GM18526 (cell line): ENCODE data around the gene AXIN1.

ENCODE experiments used
- POLR2A ChIP-seq: IDR thresholded peaks from 3 replicates; pipeline ENCODE4 v1.6.1; 2011; ENCODE audit not compliant: insufficient read length; ENCODE audit errors: extremely low read depth

AXIN1 gene

DNA sequence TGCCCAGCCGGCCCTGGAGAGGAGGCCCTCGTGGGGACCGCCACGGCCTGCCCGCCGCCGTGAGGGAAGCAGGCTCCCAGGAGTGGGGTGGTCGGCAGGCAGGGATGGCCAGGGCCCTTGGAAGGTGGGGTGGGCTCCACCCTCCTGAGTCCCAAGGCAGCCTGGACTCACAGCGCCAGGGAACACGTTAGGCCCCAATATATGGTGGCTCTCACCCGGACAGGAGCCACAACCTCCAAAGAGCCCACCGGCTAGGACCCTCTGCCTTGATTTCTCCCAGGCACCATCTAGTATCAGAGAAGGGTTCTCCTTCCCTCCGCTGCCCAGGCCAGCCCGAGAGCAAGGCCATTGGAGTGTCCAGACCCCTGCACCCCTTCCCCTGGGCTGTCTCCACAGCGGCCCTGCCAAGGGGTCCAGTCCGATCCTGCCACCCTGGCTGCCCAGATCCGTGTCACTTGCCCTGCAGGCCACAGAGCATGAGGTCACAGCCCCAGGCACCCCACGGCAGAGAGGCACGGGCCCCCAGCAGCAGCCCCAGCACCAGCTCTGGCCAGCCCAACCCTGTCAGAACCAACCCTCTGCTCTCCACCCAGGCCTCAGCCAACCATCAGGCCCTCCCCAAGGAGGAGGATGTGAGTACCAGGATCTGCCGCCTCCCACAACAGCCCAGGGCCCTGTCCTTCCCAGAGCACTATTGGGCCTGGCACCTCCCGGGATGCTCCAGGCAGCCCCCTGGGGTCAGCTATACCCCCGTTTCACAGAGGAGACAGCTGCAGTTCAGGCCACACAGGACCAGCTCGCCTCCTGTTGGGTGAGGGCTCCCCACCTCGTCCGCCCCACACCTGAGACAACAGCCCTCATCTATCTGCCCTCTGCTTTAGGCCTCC is 1.1 kb upstream of the AXIN1 start:
- no peak for TF ChIP-seq POLR2A

DNA sequence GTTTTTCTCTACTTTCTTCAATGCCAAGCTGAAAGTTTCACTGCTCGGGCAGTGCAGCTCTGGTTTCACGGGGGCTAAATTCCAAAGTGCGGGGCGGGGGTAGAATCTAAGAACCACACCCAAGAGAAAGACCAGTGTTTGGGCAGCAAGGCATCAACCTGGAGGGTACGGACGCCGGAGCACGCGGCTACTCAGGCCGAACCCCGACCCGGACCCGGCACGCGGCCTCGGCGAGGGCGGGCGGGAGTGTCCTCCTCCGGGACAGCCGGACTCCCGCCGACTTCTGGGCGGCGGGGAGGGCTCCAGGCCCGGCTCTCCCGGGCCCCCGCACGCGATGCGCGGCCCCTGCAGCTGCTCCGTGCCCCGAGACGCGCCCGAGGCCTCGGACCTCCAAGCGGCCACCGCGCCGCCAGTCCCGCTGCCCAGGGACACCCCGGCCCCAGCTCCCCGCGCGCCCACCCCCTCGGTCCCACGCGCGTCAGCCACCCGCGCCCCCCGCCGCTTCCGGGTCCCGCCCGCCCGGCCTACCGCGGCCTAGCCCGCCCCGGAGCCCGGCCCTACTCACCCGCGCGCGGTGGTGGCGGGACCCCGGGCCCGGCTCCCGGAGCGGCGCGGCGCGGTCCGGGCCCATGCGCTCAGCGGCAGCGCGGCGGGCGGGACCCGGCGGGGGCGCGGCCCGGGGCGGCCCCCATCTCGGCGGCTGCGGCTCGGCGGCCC is 561 bp downstream of the AXIN1 start:
- TF ChIP-seq POLR2A: no peak

DNA sequence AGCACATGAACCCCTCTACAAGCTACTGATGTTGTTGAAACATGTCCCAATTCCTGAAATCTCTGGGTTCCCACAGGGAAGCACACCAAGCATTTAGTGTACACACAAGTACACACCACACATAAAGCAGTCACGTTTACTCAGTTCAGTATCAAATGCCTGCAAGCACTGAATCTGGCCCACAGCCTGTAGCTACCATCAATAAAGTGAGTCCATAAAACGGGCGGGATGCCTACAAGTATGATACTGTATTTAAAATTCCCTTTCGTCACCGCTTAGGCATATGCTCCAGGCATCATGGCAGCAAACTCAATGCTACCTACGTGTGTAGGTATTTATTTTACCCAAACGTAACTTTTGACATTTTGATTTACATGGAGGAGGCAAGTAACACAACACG is 2.3 kb downstream of the AXIN1 start:
- no peak for TF ChIP-seq POLR2A

DNA sequence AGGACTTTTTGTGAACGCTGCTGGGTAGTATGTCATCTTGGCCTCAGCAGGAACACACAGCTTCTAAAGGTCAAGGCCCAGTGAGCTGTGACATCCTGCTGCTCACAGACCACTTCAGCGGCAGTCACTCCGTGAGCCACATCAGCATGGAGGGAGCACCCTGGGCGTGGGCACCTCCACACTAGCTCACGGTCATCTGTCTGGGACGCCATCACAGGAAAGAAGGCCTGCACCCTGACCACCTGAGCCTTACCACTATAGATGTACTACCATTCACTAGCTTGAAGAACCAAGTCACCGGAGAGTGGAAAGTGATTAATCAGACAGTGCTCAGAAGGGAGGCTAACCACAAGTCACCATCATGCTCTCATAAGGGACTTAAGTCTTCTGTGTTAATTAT is 3.3 kb downstream of the AXIN1 start:
- no peak for TF ChIP-seq POLR2A

DNA sequence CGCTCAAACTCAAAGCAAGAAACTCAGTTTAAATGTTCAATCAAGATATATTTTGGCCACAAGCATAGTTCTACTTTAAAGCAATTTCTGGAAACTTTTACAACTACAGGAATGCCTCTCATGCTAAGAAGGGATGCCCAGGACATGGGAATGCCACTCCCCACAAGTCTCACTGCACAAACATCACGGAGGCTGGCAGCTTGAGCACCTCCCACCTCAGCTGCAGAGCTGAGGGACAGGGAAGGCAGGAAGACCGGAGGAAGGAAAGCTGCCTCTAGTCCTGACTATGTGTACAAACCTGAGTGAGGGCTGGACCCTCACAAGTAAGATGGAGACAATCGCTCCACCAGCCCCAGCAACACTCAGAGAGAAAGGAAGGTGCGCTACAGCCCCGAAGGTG is 5.3 kb downstream of the AXIN1 start:
- TF ChIP-seq POLR2A: no peak

DNA sequence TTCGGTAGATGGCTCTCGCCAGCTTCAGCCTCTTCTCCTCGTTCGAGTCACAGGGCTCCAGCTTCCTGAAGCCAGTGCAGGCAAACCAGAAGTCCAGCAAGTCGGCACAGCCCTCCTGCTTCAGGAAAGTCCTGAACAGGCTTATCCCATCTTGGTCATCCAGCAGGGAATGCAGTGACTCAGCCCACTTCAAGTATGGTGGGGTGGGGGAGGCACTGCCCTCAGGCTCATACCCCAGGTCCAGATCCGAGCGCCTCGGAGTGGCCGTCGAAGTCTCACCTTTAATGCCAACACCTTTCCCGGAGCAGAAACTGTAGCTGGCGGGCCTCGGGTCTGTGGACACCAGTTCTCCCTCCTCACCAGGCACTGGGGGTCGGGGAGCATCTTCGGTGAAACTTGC is 5.9 kb downstream of the AXIN1 start:
- no peak for TF ChIP-seq POLR2A

DNA sequence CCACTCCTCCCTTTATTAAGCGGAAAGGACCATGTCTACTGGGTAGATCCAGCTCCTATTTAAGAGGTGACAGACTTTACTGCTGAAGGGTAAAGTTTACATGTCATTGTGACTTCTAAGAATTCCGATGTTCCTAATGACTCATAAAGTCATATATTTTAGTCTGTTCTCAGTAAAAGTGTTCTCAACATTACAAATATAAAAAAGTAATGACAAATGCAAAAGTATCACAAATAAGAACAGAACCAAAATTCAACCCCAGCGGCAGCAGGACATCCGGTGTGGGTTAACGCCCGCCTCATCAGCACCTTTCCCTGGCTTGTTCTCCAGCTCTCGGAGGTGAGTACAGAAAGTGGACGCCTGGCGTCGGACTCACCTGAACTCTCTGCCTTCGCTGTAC is 6.8 kb downstream of the AXIN1 start:
- no peak for TF ChIP-seq POLR2A

DNA sequence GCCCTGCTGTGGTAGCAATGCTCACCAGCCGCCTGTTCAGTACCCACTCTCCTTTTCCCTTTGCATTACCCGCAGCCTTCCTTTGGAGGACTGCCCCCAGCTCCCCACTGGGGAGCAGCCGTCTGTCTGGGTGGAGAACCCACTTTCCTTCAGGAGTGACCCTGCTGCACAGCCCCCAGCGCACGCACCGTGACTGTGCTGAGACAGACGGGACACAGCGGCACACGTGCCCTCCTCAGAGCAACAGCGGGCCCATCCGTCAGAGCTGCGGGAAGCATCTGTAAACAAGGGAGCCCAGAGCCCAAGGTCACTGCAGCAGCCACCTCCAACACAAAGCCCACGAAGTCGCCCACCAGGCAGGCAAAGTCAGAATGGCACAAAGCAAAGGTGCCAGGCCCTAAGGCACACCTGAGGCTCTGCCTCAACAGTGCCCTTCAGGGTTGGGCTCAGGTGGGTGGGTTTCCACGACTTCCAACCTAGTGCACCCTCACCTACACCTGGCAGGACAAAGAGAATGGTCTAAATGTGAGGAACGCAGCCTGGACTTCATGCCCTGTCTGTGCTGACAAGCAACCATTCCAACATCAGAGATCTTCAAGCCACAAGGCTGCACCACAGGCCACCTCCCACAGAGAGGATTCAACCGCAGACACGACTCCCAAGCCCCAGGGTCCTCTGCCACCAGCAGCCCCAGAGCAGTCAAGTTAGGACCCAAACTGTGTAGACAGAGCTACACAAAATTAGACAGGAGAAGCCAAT is 9.9 kb downstream of the AXIN1 start:
- no peak for TF ChIP-seq POLR2A

DNA sequence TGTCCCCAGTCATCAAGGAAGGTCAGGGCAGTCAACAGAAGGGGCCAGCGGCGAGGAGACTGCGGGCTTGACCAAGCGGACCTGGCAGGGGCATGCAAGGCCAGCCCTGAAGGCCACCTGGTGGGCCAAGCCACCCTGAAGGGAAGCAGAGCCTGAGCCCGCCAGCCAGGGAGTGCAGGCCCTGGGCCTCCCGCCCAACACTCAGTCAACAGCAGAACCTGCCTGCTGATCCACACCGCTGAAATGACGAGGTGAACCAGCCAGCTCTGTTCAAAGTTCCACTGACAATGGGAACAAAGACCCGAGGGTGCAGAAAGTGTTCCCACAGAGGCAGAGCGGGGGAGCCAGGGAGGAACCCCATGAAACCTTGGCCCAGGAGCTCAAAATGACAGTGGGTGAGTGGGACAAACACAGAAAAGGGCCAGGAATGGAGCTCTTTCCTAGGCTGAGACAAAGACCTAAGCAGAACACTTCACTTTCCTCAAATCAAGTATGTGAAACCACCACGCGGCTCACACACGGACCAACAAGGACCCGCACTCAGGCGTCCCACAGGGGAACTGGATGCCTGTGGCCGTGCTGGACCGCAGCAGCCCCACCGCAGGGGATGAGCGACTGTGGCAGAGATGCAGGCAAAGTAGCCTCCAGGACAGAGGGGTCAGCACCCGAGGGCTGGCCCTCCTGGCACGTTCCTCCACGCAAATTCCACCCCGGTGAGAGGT is 12.0 kb downstream of the AXIN1 start:
- TF ChIP-seq POLR2A: no peak

DNA sequence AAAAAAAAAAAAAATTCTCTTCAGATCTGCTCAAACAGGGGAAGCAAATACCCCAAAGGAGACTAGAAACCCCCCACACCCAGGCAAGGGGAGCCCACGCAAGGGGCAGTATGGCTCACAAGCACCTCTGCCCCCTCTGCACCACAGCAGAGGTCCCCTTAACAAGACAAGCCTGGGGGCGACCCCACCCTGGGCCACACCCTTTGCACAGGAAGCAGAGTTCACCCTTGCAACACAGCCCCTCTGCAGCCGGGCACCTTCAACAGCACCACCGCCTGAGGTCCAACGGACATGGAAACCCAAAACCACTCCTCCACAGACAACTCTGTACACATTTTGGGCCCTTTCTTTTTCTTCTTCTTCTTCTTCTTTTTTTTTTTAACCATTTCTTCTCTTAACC is 12.8 kb downstream of the AXIN1 start:
- TF ChIP-seq POLR2A: no peak

DNA sequence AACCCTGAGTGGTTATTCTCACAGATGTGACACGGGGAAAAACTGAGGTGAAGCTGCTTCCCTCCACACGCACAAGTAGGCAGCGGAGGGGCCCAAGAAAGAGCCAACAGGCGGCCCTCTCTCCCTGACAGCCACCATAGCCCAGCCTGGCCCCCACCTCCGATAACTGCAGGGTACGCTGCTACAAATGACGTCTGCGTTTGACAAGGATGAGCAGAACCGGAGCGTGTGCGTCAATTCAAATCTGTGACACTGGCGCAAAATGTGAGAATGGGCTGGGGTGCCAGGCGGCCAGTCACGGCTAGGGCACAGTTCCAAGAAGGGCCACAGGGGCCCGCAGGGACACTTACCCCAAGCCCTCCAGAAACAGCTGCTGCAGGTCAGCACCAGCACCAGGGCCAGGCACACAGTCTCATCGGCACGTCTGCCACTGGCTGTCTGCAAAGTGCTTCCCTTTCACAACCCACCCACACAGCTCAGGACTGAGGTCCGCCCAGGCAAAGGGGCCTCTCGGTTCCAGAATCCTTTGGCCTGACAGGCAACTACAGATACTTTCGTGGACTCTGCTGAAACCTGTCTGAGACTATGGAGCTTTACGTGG is 14.4 kb downstream of the AXIN1 start:
- no peak for TF ChIP-seq POLR2A

DNA sequence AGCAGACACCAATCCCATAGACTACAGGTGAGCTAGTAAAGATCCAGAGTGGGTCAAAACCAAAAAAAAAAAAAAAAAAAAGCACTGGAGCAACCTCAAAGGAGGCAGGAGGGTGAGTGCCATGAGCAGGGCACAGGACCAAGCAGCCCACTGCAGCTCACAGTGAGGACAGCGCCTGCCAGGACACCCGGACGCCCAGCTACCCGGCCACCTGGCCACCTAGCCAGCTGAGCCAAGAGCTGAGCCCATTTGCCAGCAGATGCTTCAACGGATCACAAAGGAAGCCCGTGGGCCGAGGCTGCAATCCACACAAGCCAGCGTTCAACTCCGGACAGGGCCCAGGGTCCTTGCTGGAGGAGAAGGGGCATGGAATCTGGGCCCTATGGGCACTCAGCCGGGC is 15.1 kb downstream of the AXIN1 start:
- no peak for TF ChIP-seq POLR2A

DNA sequence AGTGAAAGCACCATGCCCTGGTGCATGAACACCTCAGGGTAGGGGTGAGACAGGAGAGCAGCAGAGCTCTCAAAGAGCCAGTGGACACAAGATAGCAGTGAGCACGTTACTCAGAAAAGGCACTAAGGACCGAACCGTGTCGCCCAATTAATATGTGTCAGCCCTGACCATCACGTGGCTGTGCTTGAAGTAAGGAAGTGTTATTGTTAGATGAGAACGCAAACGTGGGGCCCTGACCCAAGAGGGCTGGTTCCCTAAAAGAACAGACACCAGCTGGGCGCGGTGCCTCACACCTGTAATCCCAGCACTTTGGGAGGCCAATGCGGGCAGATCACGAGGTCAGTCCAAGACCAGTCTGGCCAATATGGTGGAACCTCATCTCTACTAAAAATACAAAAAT is 16.3 kb downstream of the AXIN1 start:
- no peak for TF ChIP-seq POLR2A

DNA sequence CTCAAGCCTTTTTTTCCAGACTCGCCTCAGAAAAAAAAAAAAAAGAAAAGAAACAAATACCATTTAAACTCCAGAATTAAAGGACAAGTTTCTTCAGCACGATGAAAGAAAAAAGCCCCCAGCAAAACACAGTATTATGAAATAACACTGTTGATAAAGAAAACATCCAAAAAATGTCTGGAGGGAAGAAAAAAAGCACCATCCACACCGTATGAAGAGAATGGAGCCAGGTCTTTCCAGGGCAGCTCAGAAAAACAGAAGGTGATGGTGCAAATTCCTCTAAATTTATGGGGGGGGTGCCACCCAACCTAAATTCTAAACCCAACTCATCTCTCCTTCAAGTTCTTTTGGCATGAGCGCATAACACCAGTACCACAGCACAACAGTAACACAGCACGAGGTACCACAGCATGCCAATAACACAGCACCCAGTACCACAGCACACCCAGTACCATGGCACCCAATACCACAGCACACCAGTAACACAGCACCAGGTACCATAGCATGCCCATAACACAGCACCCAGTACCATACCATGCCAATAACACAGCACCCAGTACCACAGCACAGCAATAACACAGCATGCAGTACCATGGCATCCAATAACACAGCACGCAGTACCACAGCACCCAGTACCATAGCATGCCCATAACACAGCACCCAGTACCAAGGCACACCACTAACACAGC is 19.0 kb downstream of the AXIN1 start:
- no peak for TF ChIP-seq POLR2A
